ENCODE data around the gene AIG1. TPM values are rescaled to one million over a fixed set of nuclear protein-coding genes. Genes with fewer than 3 reads are reported as not detected.

The AIG1 gene
- total RNA-seq, 1 donor from 2014 or later, result 17.5 TPM

DNA sequence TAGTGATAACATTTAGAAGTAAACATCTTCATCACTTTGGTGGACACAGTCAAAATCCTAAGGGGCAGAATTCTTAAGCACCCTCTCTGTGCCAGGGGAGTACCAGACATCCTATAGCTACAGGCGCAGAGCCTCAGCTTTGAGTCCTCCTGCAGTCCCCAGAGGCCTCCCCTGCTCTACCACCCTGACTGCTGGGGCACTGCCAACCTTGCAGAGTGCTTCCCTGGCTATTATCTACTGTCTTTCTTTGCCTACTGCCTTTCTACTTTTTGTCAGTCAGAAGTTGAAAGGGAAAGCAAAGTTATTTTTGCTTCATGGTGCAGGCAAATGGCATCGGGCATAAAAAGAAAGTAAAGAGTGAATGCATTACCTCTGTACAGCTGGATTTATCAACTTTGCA lies 80.1 kb downstream of the AIG1 start:
- Mint-ChIP-seq H3K9me3 (ENCODE audit: unreplicated experiment) (no peaks in the 10 kb centered on the region), H3K27ac (ENCODE audit: unreplicated experiment) (no peak overlapping the region), H3K36me3 (ENCODE audit: low read depth, unreplicated experiment) (no peaks in the 10 kb centered on the region), H3K27me3 (ENCODE audit: unreplicated experiment) (no peaks in the 10 kb centered on the region), H3K4me3 (ENCODE audit: unreplicated experiment) (no peak overlapping the region), H3K4me1 (ENCODE audit: unreplicated experiment) (no peaks in the 10 kb centered on the region)
- TF ChIP-seq, protein P1, sequence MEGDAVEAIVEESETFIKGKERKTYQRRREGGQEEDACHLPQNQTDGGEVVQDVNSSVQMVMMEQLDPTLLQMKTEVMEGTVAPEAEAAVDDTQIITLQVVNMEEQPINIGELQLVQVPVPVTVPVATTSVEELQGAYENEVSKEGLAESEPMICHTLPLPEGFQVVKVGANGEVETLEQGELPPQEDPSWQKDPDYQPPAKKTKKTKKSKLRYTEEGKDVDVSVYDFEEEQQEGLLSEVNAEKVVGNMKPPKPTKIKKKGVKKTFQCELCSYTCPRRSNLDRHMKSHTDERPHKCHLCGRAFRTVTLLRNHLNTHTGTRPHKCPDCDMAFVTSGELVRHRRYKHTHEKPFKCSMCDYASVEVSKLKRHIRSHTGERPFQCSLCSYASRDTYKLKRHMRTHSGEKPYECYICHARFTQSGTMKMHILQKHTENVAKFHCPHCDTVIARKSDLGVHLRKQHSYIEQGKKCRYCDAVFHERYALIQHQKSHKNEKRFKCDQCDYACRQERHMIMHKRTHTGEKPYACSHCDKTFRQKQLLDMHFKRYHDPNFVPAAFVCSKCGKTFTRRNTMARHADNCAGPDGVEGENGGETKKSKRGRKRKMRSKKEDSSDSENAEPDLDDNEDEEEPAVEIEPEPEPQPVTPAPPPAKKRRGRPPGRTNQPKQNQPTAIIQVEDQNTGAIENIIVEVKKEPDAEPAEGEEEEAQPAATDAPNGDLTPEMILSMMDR (IDR thresholded peaks at IDR 0.05; ENCODE audit: unreplicated experiment), result no peak
- no peak for DNase-seq (ENCODE audit: low spot score)

DNA sequence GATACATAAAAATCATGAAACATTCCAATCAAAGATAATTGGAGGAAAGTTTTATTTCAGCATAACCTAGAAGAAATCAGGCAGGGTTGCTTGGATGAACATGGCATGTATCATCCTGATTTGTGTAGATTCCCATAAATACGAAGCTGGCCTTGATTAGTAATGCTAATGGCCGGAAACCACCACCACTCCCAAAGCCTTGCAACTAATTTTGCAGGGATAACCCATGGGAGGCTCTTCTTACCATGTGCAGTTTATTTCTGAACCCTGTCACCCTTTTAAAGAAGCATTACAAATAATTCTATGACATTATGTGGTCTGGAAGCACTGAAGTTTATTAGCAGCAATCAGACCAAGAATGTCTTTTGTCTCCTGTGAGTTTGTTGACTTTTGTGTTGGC lies 80.8 kb downstream of the AIG1 start:
- Mint-ChIP-seq H3K36me3 (ENCODE audit: low read depth, unreplicated experiment) (no peaks in the 10 kb centered on the region), H3K4me1 (ENCODE audit: unreplicated experiment) (no peaks in the 10 kb centered on the region), H3K27me3 (ENCODE audit: unreplicated experiment) (no peaks in the 10 kb centered on the region), H3K27ac (ENCODE audit: unreplicated experiment) (no peak overlapping the region), H3K9me3 (ENCODE audit: unreplicated experiment) (no peaks in the 10 kb centered on the region), H3K4me3 (ENCODE audit: unreplicated experiment) (no peak overlapping the region)
- TF ChIP-seq, protein P1 (IDR thresholded peaks at IDR 0.05; ENCODE audit: unreplicated experiment), result no peak
- no peak for DNase-seq (ENCODE audit: low spot score)

DNA sequence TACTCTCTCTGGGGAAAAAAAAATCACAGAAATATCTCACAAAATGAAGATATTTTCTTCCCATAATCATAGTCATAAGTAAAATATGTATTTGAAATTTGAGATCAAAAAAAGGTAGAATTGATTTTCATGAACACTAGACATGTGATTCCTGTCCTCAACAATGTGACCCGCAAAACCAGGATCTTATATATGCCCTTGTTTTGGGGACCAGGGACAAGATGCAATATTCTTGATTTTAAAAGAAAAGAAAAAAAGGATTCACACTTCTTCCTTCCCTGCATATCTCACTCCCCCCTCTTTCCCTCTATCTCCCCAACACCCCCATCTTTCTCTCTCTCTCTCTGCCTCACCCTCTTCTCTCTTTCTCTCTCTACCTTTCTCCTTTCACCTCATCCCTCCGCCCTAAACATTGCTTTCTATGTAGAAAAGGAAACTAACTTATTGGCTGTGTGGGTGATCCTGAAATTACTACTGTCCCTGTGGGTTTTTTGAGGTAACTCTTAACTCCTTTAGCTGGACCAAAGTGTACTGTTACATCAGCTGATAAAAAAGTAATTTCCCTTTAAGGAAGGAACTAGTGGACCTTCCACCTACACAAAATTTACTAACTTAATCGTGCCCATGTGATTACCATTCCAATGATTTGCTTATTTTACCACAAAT lies 85.6 kb downstream of the AIG1 start:
- Mint-ChIP-seq H3K27me3 (ENCODE audit: unreplicated experiment) (no peaks in the 10 kb centered on the region), H3K4me3 (ENCODE audit: unreplicated experiment) (no peak overlapping the region), H3K36me3 (ENCODE audit: low read depth, unreplicated experiment) (no peaks in the 10 kb centered on the region), H3K4me1 (ENCODE audit: unreplicated experiment) (peaks cover 3% of the 10 kb centered on the region), H3K9me3 (ENCODE audit: unreplicated experiment) (no peaks in the 10 kb centered on the region), H3K27ac (ENCODE audit: unreplicated experiment) (no peak overlapping the region)
- TF ChIP-seq, protein P1 (IDR thresholded peaks at IDR 0.05; ENCODE audit: unreplicated experiment), result no peak
- DNase-seq (ENCODE audit: low spot score), result no peak

DNA sequence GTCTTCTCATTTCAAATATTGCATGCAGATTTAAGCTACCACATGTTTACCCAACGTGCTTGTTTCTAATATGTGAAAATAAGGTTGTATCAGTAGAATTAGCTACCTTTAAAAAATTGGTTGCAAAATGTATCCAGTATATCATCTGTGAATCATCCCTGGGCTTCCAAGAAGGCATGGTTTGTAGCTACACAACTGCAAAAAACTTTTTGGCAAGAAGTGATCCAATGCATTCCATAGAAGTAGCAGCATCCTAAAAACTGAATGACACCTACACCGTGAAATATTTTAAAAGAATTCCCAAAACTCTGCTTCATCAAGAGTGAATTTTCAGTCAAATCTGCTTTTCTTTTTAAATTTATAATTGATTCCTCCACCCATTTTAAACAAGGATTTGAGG lies 89.1 kb downstream of the AIG1 start:
- Mint-ChIP-seq H3K4me3 (ENCODE audit: unreplicated experiment) (no peak overlapping the region), H3K27me3 (ENCODE audit: unreplicated experiment) (no peaks in the 10 kb centered on the region), H3K27ac (ENCODE audit: unreplicated experiment) (no peak overlapping the region), H3K9me3 (ENCODE audit: unreplicated experiment) (no peaks in the 10 kb centered on the region), H3K36me3 (ENCODE audit: low read depth, unreplicated experiment) (no peaks in the 10 kb centered on the region), H3K4me1 (ENCODE audit: unreplicated experiment) (peaks cover 3% of the 10 kb centered on the region)
- TF ChIP-seq, protein P1 (IDR thresholded peaks at IDR 0.05; ENCODE audit: unreplicated experiment), result no peak
- DNase-seq (ENCODE audit: low spot score), result no peak

DNA sequence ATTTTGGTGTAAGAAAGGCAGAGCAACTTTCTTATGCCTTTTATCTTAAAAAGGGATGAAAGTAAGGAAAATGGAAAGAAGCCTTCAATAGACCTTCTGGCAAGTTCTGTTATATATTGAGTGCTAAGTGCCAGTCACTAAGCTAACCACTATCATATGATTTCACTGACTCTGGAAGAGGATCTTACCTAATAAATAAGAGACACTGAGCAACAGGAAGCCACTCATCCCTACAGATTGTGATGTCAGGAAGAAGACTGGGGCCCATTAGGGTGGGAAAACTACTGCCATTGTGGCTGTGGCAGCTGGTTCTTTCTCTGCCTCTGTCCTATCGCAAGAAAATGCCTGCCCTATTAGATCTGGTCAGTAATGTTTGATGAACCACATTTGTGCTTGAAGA lies 89.6 kb downstream of the AIG1 start:
- Mint-ChIP-seq H3K4me1 (ENCODE audit: unreplicated experiment) (peaks cover 3% of the 10 kb centered on the region), H3K36me3 (ENCODE audit: low read depth, unreplicated experiment) (no peaks in the 10 kb centered on the region), H3K4me3 (ENCODE audit: unreplicated experiment) (no peak overlapping the region), H3K27ac (ENCODE audit: unreplicated experiment) (no peak overlapping the region), H3K9me3 (ENCODE audit: unreplicated experiment) (no peaks in the 10 kb centered on the region), H3K27me3 (ENCODE audit: unreplicated experiment) (no peaks in the 10 kb centered on the region)
- TF ChIP-seq, protein P1 (IDR thresholded peaks at IDR 0.05; ENCODE audit: unreplicated experiment), result no peak
- no peak for DNase-seq (ENCODE audit: low spot score)

Measured in endothelial cell (in vitro differentiated cells).